Neural cell (in vitro differentiated cells): Measurements from ENCODE around the gene SCP2. TPM values are rescaled to one million over a fixed set of nuclear protein-coding genes. Genes with fewer than 3 reads are reported as not detected.

Source experiments
- H2AFZ ChIP-seq: fragments of 200-600, 300-800 bp; sonication (generic), shearing (Covaris generic); 2 replicates; pipeline ENCODE4 v1.6.0; 2014; ENCODE audit warnings: low read depth, mild to moderate bottlenecking, antibody characterized with exemption, low read length, moderate library complexity
- H3F3A ChIP-seq: fragments of 200-600 bp; shearing (Covaris generic); 2 replicates; pipeline ENCODE4 v1.6.1; 2016; ENCODE audit warnings: mild to moderate bottlenecking, moderate library complexity, mixed read lengths, antibody characterized with exemption, low read length; ENCODE audit not compliant: insufficient read depth, poor library complexity, severe bottlenecking
- H3K27ac ChIP-seq: fragments of 200-600, 300-800 bp; sonication (generic), shearing (Covaris generic); 2 replicates; pipeline ENCODE4 v1.5.1; 2014; ENCODE audit warnings: mild to moderate bottlenecking, low read length, moderate library complexity
- H3K27me3 ChIP-seq: fragments of 300-800, 200-600 bp; sonication (generic), shearing (Covaris generic); 2 replicates; pipeline ENCODE4 v1.6.0; 2014; ENCODE audit warnings: mild to moderate bottlenecking, low read depth, low read length, moderate library complexity; ENCODE audit not compliant: insufficient read depth
- H3K36me3 ChIP-seq: fragments of 300-800, 200-600 bp; sonication (generic), shearing (Covaris generic); 2 replicates; pipeline ENCODE4 v1.5.1; 2014; ENCODE audit warnings: mild to moderate bottlenecking, antibody characterized with exemption, low read length, moderate library complexity; ENCODE audit not compliant: insufficient read depth
- H3K4me2 ChIP-seq: fragments of 300-800, 200-600 bp; sonication (generic), shearing (Covaris generic); 2 replicates; pipeline ENCODE4 v1.6.0; 2014; ENCODE audit warnings: mild to moderate bottlenecking, low read length
- H3K4me3 ChIP-seq: fragments of 300-800, 200-600 bp; sonication (generic), shearing (Covaris generic); 2 replicates; pipeline ENCODE4 v1.5.1; 2014; ENCODE audit warnings: mild to moderate bottlenecking, low read length, moderate library complexity
- H3K79me2 ChIP-seq: fragments of 200-600 bp; shearing (Covaris generic); replicated peaks from 2 replicates; pipeline ENCODE4 v1.6.0; 2014; ENCODE audit warnings: mild to moderate bottlenecking, low read length, moderate library complexity; ENCODE audit not compliant: insufficient read depth
- H3K9ac ChIP-seq: fragments of 300-800, 200-600 bp; sonication (generic), shearing (Covaris generic); 2 replicates; pipeline ENCODE4 v1.6.1; 2016; ENCODE audit warnings: mild to moderate bottlenecking, low read length, mixed read lengths
- H3K9me2 ChIP-seq: fragments of 200-600 bp; shearing (Covaris generic); 2 replicates; pipeline ENCODE4 v1.6.1; 2016; ENCODE audit warnings: mild to moderate bottlenecking, low read length, mixed read lengths; ENCODE audit not compliant: insufficient read depth
- H3K9me3 ChIP-seq: fragments of 200-600, 300-800 bp; sonication (generic), shearing (Covaris generic); 2 replicates; pipeline ENCODE4 v1.6.1; 2016; ENCODE audit warnings: mild to moderate bottlenecking, mixed run types, low read length, moderate library complexity, mixed read lengths
- H4K20me1 ChIP-seq: fragments of 200-600 bp; shearing (Covaris generic); 2 replicates; pipeline ENCODE4 v1.6.1; 2016; ENCODE audit warnings: mild to moderate bottlenecking, mixed run types; ENCODE audit not compliant: insufficient read depth
- CTCF ChIP-seq: fragments of 450-650 bp; IDR thresholded peaks from 2 replicates; pipeline ENCODE4 v1.5.1; 2014; ENCODE audit warnings: antibody characterized with exemption, mild to moderate bottlenecking, moderate library complexity; ENCODE audit not compliant: poor library complexity, severe bottlenecking
- EP300 ChIP-seq: fragments of 450-650 bp; conservative IDR thresholded peaks from 2 replicates; pipeline ENCODE4 v1.6.1; 2014; ENCODE audit warnings: antibody characterized with exemption, mild to moderate bottlenecking, moderate library complexity; ENCODE audit not compliant: poor library complexity, severe bottlenecking
- EZH2 ChIP-seq: fragments of 200-600, 300-800 bp; shearing (Covaris generic), sonication (generic); IDR thresholded peaks from 2 replicates; pipeline ENCODE4 v1.6.1; 2014; ENCODE audit warnings: antibody characterized with exemption, low read length, borderline replicate concordance, mild to moderate bottlenecking; ENCODE audit not compliant: insufficient read depth, poor library complexity, severe bottlenecking
- MXI1 ChIP-seq: fragments of 450-650 bp; conservative IDR thresholded peaks from 2 replicates; pipeline ENCODE4 v1.6.1; 2014; ENCODE audit warnings: antibody characterized with exemption, mild to moderate bottlenecking; ENCODE audit not compliant: poor library complexity, severe bottlenecking
- POLR2AphosphoS5 ChIP-seq: IDR thresholded peaks from 2 replicates; pipeline ENCODE4 v1.6.1; 2012
- RAD21 ChIP-seq: fragments of 450-650 bp; conservative IDR thresholded peaks from 2 replicates; pipeline ENCODE4 v1.6.1; 2014; ENCODE audit warnings: antibody characterized with exemption, mild to moderate bottlenecking, moderate library complexity
- SMC3 ChIP-seq: fragments of 450-650 bp; conservative IDR thresholded peaks from 2 replicates; pipeline ENCODE4 v1.6.1; 2014; ENCODE audit warnings: antibody characterized with exemption, mild to moderate bottlenecking, moderate library complexity; ENCODE audit not compliant: poor library complexity
- TAF1 ChIP-seq: IDR thresholded peaks from 2 replicates; pipeline ENCODE4 v1.6.1; 2012; ENCODE audit warnings: low read depth
- polyA plus RNA-seq: library from polyadenylated mRNA; depleted of rRNA; stranded (reverse); fragments of >200 nt; gene quantifications from 2 replicates; pipeline ENCODE4 v1.2.3, GENCODE V29; 2014
- TF ChIP-seq, protein P1 (sequence below): IDR thresholded peaks from 2 replicates; pipeline ENCODE4 v1.6.1; 2012; ENCODE audit warnings: borderline replicate concordance

SCP2 gene
- polyA plus RNA-seq, 1 donor from 2014 or later, result 182 TPM

GRCh38 chr1:53085405-53085804, 158.3 kb downstream of the SCP2 start:
- Histone ChIP-seq H3K79me2 (no peaks in the 10 kb centered on the region), H4K20me1 (no peaks in the 10 kb centered on the region), H3K9ac (no peak overlapping the region), H3K36me3 (no peaks in the 10 kb centered on the region), H3K4me3 (no peak overlapping the region), H3K9me2 (no peaks in the 10 kb centered on the region), H3K27me3 (no peaks in the 10 kb centered on the region), H3K4me2 (no peak overlapping the region), H3F3A (no peaks in the 10 kb centered on the region), H3K9me3 (no peaks in the 10 kb centered on the region), H2AFZ (no peak overlapping the region), H3K27ac (no peak overlapping the region)
- TF ChIP-seq MXI1, result no peak
- no peak for TF ChIP-seq TAF1
- no peak for TF ChIP-seq CTCF
- no peak for TF ChIP-seq SMC3
- TF ChIP-seq, protein P1, sequence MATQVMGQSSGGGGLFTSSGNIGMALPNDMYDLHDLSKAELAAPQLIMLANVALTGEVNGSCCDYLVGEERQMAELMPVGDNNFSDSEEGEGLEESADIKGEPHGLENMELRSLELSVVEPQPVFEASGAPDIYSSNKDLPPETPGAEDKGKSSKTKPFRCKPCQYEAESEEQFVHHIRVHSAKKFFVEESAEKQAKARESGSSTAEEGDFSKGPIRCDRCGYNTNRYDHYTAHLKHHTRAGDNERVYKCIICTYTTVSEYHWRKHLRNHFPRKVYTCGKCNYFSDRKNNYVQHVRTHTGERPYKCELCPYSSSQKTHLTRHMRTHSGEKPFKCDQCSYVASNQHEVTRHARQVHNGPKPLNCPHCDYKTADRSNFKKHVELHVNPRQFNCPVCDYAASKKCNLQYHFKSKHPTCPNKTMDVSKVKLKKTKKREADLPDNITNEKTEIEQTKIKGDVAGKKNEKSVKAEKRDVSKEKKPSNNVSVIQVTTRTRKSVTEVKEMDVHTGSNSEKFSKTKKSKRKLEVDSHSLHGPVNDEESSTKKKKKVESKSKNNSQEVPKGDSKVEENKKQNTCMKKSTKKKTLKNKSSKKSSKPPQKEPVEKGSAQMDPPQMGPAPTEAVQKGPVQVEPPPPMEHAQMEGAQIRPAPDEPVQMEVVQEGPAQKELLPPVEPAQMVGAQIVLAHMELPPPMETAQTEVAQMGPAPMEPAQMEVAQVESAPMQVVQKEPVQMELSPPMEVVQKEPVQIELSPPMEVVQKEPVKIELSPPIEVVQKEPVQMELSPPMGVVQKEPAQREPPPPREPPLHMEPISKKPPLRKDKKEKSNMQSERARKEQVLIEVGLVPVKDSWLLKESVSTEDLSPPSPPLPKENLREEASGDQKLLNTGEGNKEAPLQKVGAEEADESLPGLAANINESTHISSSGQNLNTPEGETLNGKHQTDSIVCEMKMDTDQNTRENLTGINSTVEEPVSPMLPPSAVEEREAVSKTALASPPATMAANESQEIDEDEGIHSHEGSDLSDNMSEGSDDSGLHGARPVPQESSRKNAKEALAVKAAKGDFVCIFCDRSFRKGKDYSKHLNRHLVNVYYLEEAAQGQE, result no peak
- no peak for TF ChIP-seq EZH2
- TF ChIP-seq POLR2AphosphoS5, result no peak
- TF ChIP-seq EP300, result no peak
- TF ChIP-seq RAD21, result no peak

DNA sequence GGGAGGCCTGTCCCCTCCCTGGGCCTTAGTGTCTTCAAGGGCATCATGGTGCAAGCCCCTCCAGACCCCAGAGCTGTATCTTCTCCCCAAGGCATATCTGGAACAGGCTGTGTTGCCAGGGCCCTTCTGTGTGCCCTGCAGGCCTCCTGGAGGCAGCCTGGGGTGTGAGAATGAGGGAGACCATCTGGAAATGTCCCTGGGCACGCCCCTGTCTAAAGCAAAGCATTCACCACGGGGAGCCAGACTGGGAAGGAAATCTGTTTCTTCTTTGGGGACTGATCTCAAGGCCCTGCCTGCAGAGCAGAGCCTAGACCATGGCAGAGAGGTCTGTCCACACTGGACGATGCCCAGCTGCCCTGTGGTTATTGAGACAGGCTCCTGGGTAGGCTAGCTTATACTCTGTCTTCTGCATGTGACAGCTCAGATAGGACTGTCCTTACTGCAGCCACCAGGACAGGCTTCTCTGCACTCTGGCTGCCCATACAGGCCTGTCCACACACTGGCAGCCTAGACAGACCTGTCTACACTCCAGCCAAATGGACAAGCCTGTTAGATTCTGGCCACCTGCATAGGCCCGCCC, 159.5 kb downstream of the SCP2 start:
- TF ChIP-seq CTCF (no peak), EP300 (no peak), SMC3 (no peak), RAD21 (no peak), TAF1 (no peak), POLR2AphosphoS5 (no peak), MXI1 (no peak), EZH2 (no peak)
- TF ChIP-seq, protein P1, result no peak
- Histone ChIP-seq H3K27me3 (no peaks in the 10 kb centered on the region), H3K9me2 (no peaks in the 10 kb centered on the region), H3K27ac (no peak overlapping the region), H3K79me2 (no peaks in the 10 kb centered on the region), H3K9ac (no peak overlapping the region), H3K9me3 (no peaks in the 10 kb centered on the region), H2AFZ (no peak overlapping the region), H4K20me1 (no peaks in the 10 kb centered on the region), H3K36me3 (no peaks in the 10 kb centered on the region), H3F3A (no peaks in the 10 kb centered on the region), H3K4me3 (no peak overlapping the region), H3K4me2 (no peak overlapping the region)
